Esophagus muscularis mucosa (tissue), 4 donors: ENCODE measurements around the gene TADA3.

ENCODE experiments used
- EP300 ChIP-seq: sonication (generic); formaldehyde crosslinking; IDR thresholded peaks from one replicate; pipeline ENCODE4 v1.6.1; 2017; ENCODE audit warnings: antibody characterized with exemption
- POLR2A ChIP-seq: fragments of 450-650 bp; IDR thresholded peaks from one replicate; pipeline ENCODE4 v1.6.1; 2017; ENCODE audit warnings: antibody characterized with exemption, moderate library complexity, mild to moderate bottlenecking, low read depth
- POLR2AphosphoS5 ChIP-seq, 2 donors: sonication (generic); formaldehyde crosslinking; IDR thresholded peaks; one replicate each; pipeline ENCODE4 v1.6.1; 2017; ENCODE audit warnings: antibody characterized with exemption in 2 of 2
- TF ChIP-seq, protein P1 (sequence below), 3 experiments: fragments of 200-600 bp in 2 of 3; fragments of 450-650 bp in 1 of 3; sonication (generic) in 2 of 3; IDR thresholded peaks; one replicate each; pipeline ENCODE4 v1.5.1; 2017 to 2019; ENCODE audit warnings: antibody characterized with exemption in 3 of 3, mild to moderate bottlenecking in 2 of 3, moderate library complexity in 1 of 3

DNA sequence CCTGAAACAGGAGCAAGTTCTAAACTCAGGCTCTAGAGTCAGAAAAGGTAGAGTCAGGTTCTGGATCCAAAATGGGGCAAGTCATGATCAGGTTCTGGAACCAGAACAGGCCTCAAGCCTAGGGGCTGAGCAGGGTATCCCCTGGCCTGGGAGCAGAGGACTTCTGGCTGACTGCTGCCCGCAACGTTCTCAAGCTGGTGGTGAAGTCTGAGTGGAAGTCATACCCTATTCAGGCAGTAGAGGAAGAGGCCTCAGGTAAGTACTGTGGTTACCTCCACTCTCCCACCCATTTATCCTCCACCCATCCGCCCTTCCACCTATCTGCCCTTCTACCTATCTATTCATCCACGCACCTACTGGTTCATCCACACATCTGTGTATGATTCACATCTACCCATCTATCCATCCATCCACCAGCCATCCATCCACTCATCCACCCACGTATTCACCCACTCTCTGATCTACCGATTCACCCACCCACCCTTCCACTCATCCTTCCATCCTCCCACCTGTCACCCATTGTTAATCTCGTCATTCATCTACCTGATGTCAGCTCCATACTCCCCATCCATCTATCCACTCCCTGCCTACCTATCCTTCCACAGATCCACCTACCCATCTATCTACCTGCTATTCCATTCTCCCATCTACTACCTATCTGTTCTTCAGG, 26.5 kb upstream of the TADA3 start:
- TF ChIP-seq, protein P1, sequence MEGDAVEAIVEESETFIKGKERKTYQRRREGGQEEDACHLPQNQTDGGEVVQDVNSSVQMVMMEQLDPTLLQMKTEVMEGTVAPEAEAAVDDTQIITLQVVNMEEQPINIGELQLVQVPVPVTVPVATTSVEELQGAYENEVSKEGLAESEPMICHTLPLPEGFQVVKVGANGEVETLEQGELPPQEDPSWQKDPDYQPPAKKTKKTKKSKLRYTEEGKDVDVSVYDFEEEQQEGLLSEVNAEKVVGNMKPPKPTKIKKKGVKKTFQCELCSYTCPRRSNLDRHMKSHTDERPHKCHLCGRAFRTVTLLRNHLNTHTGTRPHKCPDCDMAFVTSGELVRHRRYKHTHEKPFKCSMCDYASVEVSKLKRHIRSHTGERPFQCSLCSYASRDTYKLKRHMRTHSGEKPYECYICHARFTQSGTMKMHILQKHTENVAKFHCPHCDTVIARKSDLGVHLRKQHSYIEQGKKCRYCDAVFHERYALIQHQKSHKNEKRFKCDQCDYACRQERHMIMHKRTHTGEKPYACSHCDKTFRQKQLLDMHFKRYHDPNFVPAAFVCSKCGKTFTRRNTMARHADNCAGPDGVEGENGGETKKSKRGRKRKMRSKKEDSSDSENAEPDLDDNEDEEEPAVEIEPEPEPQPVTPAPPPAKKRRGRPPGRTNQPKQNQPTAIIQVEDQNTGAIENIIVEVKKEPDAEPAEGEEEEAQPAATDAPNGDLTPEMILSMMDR (IDR thresholded peaks at IDR 0.05) = no peak
- TF ChIP-seq POLR2A (no peak), EP300 (no peak), POLR2AphosphoS5 (IDR thresholded peaks at IDR 0.05) (no peak)
